Prostate gland (tissue), 2 donors: Measurements from ENCODE around the gene SNTA1. TPM values are rescaled to one million over a fixed set of nuclear protein-coding genes. Genes with fewer than 3 reads are reported as not detected.
"Not testable (repeated sequence)": the region's sequence is repeated elsewhere in the genome, so short reads cannot be mapped to it uniquely, and the experiment has no call there.

ENCODE experiments used
- DNase-seq: peaks from one replicate; pipeline ENCODE4 v3.0.0-alpha.2; 2019; ENCODE audit warnings: low spot score
- H3K27ac ChIP-seq, 2 donors: fragments of 200-600 bp; sonication (generic); 2 replicates each; pipeline ENCODE4 v1.5.1; 2017 to 2019
- H3K27me3 ChIP-seq: fragments of 200-600 bp; sonication (generic); replicated peaks from 2 replicates; pipeline ENCODE4 v1.5.1; 2019; ENCODE audit not compliant: insufficient read depth
- H3K36me3 ChIP-seq, 2 donors: fragments of 200-600 bp; sonication (generic); 1 replicate in 1 of 2; 2 replicates in 1 of 2; pipeline versions ENCODE4 v1.5.1 to v1.8.1; 2017 to 2019
- H3K4me1 ChIP-seq: fragments of 200-600 bp; sonication (generic); replicated peaks from 2 replicates; pipeline ENCODE4 v1.5.1; 2019
- H3K4me3 ChIP-seq, 2 donors: fragments of 200-600 bp; sonication (generic); 2 replicates each; pipeline ENCODE4 v1.5.1; 2017 to 2019
- H3K9me3 ChIP-seq: fragments of 200-600 bp; sonication (generic); 2 replicates; pipeline ENCODE4 v1.5.1; 2017
- POLR2A ChIP-seq: fragments of 450-650 bp; IDR thresholded peaks from one replicate; pipeline ENCODE4 v1.6.1; 2016; ENCODE audit warnings: antibody characterized with exemption, mild to moderate bottlenecking
- POLR2AphosphoS5 ChIP-seq: sonication (generic); formaldehyde crosslinking; IDR thresholded peaks from one replicate; pipeline ENCODE4 v1.6.1; 2017; ENCODE audit warnings: antibody characterized with exemption
- WGBS: methylation state at CpG from one replicate; pipeline ENCODE4 v1.1.5; 2018; 5-methylcytosine and 5-hydroxymethylcytosine counted together
- intact Hi-C: fragments of 100-400 bp; cut with DNase I; formaldehyde crosslinking; loops from one replicate; pipeline ENCODE4 v1.14.2; 2022
- total RNA-seq, 2 donors: library from RNA; depleted of rRNA; stranded (reverse); fragments of >200 nt; gene quantifications; one replicate each; pipeline ENCODE4 v1.1.0, GENCODE V29; 2016
- TF ChIP-seq, protein P1 (sequence below), 4 experiments: fragments of 200-600 bp in 2 of 4; fragments of 450-650 bp in 2 of 4; sonication (generic) in 2 of 4; IDR thresholded peaks; 1 replicate in 3 of 4; 2 replicates in 1 of 4; pipeline ENCODE4 v1.5.1; 2016 to 2019; ENCODE audit warnings: antibody characterized with exemption in 4 of 4, mild to moderate bottlenecking in 2 of 4, moderate library complexity in 2 of 4

SNTA1 gene
- total RNA-seq, 2 donors from 2014 or later: 25.4 to 128 TPM

DNA sequence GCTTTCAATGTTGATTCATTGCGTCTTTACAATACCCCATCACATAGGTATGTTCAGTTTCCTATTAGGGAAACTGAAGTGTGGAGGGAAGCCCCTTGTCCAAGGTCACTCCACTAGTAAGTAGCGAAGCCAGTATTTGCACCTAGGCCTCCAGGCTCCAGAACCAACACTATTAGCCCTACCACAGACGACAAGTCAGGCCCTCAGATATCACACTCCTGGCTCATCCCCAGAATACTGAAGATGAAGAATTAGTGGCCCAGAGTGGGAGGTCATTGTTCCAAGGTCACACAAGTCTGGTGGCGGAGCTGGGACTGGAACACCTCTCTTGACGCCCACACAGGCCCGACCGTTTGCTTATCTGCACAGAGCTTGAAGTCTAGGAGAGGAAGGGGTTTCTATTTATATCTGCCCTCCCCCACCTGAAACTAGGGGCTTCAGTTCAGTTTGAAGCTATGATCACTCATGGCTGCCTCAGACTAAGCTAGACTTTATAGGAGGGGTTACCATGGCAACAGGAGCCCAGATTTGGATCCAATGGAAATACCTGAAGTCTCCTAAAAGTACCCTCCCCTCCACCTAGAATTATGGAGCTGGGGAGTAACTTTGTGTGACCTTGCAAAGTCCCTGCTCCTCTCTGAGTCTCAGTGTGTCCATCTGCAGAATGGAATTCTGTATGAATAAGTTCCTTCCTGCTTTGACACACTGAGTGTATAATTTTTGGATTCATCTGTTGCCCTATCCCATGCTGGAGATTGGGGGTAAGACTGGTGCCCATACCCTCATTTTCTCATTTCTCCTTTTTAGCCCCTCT is 2.2 kb downstream of the SNTA1 start:
- H3K36me3 ChIP-seq: no peaks in the 10 kb centered on the region
- no peak for DNase-seq
- TF ChIP-seq POLR2A (no peak), POLR2AphosphoS5 (no peak)
- TF ChIP-seq, protein P1, sequence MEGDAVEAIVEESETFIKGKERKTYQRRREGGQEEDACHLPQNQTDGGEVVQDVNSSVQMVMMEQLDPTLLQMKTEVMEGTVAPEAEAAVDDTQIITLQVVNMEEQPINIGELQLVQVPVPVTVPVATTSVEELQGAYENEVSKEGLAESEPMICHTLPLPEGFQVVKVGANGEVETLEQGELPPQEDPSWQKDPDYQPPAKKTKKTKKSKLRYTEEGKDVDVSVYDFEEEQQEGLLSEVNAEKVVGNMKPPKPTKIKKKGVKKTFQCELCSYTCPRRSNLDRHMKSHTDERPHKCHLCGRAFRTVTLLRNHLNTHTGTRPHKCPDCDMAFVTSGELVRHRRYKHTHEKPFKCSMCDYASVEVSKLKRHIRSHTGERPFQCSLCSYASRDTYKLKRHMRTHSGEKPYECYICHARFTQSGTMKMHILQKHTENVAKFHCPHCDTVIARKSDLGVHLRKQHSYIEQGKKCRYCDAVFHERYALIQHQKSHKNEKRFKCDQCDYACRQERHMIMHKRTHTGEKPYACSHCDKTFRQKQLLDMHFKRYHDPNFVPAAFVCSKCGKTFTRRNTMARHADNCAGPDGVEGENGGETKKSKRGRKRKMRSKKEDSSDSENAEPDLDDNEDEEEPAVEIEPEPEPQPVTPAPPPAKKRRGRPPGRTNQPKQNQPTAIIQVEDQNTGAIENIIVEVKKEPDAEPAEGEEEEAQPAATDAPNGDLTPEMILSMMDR (IDR thresholded peaks at IDR 0.05): no peak
- WGBS: 83% methylated on average over 7 of the region's 7 CpGs
- H3K27ac ChIP-seq: no peak overlapping the region
- intact Hi-C loops: no loop called here
- no peaks in the 10 kb centered on the region for H3K27me3 ChIP-seq
- no peaks in the 10 kb centered on the region for H3K9me3 ChIP-seq
- H3K4me1 ChIP-seq: no peaks in the 10 kb centered on the region
- H3K4me3 ChIP-seq: no peak overlapping the region

DNA sequence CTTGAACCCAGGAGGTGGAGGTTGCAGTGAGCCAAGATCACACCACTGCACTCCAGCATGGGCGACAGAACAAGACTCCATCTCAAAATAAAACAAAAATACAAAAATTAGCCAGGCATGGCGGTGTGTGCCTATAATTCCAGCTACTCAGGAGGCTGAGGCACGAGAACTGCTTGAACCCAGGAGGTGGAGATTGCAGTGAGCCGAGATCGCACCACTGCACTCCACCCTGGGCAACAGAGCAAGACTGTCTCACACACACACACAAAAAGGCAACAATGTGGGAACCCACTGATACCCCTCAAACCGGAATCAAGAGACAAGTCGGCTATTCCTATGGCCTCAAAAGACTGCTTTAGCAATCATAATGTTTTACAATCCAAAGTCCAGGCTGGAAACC is 3.0 kb downstream of the SNTA1 start:
- H3K9me3 ChIP-seq, intact Hi-C loops, H3K4me1 ChIP-seq, DNase-seq, H3K36me3 ChIP-seq, H3K27ac ChIP-seq, H3K4me3 ChIP-seq, H3K27me3 ChIP-seq: not testable (repeated sequence)
- WGBS: 90% methylated on average over 7 of the region's 7 CpGs

DNA sequence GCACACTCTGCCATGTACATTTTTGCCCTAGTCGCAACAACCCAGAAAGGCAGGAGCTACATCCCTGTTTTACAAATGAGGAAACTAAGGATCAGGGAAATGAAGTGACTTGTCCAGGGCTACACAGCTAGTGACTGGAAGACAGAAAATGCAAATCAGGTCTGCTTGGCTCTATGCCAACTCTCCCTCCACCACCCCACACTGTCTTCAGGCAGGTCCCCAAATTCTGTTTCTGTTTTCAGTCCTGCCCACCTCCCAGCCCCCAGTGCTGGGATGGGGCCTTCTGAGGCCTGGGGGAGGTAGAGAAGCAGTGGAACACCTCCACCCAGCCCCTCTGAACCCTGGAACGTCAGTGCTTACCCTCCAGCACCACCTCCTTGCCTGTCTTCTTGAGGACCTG is 5.1 kb downstream of the SNTA1 start:
- intact Hi-C loops: no loop called here
- Histone ChIP-seq H3K4me3 (no peak overlapping the region), H3K27me3 (no peaks in the 10 kb centered on the region), H3K9me3 (no peaks in the 10 kb centered on the region), H3K36me3 (no peaks in the 10 kb centered on the region), H3K27ac (no peak overlapping the region), H3K4me1 (no peaks in the 10 kb centered on the region)
- WGBS: 100% methylated on average over 2 of the region's 2 CpGs
- no peak for DNase-seq
- no peak for TF ChIP-seq POLR2AphosphoS5

DNA sequence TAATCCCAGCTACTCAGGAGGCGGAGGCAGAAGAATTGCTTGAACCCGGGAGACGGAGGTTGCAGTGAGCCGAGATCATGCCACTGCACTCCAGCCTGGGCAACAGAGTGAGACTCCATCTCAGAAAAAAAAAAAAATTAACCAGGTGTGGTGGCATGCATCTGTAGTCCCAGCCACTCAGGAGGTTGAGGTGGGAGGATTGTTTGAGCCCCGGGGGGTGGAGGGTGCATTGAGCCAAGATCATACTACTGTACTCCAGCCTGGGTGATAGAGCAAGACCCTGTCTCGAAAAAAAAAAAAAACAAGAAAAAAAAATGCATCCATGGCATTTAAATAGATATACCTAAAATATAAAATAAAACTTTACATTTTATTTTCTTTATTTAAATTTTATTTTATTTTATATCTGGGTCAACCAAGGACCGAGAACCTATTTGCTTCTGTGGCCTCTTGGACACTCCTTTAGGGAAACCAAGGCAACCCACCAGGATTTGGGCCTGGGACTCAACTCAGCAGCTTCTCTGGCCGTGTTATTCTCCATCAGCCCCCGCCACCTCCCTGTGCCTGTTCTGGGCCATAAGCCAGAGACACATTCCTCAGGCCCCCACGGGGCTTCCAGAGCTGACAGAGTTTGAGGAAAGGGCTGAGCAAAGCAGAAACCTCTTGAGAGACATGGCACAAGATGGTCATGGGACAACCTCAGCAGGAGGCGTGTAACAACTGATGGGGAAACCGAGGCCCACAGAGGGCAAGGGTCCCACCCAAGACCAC is 6.2 kb downstream of the SNTA1 start:
- intact Hi-C loops: no loop called here
- H3K4me1 ChIP-seq: no peaks in the 10 kb centered on the region
- no peak overlapping the region for H3K27ac ChIP-seq
- WGBS: 72% methylated on average over 12 of the region's 12 CpGs
- no peaks in the 10 kb centered on the region for H3K36me3 ChIP-seq
- no peaks in the 10 kb centered on the region for H3K27me3 ChIP-seq
- TF ChIP-seq, protein P1 (IDR thresholded peaks at IDR 0.05): no peak
- no peak for TF ChIP-seq POLR2AphosphoS5
- TF ChIP-seq POLR2A: no peak
- H3K9me3 ChIP-seq: no peaks in the 10 kb centered on the region
- no peak for DNase-seq
- no peak overlapping the region for H3K4me3 ChIP-seq

DNA sequence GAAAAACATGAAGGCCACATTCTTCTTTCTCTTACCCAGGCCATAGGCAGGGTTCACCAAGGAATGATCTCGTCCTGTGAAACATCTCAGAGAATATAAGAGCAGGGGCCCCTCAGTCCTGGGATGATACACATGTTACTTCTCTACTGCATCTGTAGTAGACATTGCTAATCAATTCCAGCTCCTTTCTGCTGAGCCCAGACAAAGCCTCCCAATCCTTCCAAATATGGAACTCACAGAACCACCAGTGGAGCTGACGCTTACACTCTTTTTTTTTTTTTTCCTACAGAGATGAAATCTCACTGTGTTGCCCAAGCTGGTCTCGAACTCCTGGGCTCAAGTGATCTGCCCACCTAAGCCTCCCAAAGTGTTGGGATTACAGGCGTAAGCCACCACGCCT is 9.1 kb downstream of the SNTA1 start:
- WGBS: 92% methylated on average over 5 of the region's 5 CpGs
- Histone ChIP-seq H3K9me3 (no peaks in the 10 kb centered on the region), H3K36me3 (no peaks in the 10 kb centered on the region), H3K27me3 (no peaks in the 10 kb centered on the region), H3K27ac (no peak overlapping the region), H3K4me3 (no peak overlapping the region), H3K4me1 (no peaks in the 10 kb centered on the region)
- TF ChIP-seq POLR2A: no peak
- TF ChIP-seq, protein P1 (IDR thresholded peaks at IDR 0.05): no peak
- no peak for TF ChIP-seq POLR2AphosphoS5
- no peak for DNase-seq
- intact Hi-C loops: no loop called here
